ENCODE results near the gene NFYA. TPM values are rescaled to one million over a fixed set of nuclear protein-coding genes. Genes with fewer than 3 reads are reported as not detected.

The NFYA gene
- total and polyA plus RNA-seq, 2 of the 13 experiments (the other 11 are each of a cell fraction or from before 2014, with no cell fraction given), result 16.0 to 22.9 TPM

- TF ChIP-seq, protein P1, sequence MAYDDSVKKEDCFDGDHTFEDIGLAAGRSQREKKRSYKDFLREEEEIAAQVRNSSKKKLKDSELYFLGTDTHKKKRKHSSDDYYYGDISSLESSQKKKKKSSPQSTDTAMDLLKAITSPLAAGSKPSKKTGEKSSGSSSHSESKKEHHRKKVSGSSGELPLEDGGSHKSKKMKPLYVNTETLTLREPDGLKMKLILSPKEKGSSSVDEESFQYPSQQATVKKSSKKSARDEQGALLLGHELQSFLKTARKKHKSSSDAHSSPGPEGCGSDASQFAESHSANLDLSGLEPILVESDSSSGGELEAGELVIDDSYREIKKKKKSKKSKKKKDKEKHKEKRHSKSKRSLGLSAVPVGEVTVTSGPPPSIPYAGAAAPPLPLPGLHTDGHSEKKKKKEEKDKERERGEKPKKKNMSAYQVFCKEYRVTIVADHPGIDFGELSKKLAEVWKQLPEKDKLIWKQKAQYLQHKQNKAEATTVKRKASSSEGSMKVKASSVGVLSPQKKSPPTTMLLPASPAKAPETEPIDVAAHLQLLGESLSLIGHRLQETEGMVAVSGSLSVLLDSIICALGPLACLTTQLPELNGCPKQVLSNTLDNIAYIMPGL (CRISPR knock-in tag; IDR thresholded peaks at IDR 0.05; ENCODE audit: borderline replicate concordance in 1 of 2, low read depth in 1 of 2), result peak in 1 of 2 experiments; percentile 39; a peak in 1 of 4 replicates
- peak; percentile 92 for TF ChIP-seq STAG1 (CRISPR knock-in tag; IDR thresholded peaks at IDR 0.05)
- TF ChIP-seq, protein P2, sequence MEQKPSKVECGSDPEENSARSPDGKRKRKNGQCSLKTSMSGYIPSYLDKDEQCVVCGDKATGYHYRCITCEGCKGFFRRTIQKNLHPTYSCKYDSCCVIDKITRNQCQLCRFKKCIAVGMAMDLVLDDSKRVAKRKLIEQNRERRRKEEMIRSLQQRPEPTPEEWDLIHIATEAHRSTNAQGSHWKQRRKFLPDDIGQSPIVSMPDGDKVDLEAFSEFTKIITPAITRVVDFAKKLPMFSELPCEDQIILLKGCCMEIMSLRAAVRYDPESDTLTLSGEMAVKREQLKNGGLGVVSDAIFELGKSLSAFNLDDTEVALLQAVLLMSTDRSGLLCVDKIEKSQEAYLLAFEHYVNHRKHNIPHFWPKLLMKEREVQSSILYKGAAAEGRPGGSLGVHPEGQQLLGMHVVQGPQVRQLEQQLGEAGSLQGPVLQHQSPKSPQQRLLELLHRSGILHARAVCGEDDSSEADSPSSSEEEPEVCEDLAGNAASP (CRISPR knock-in tag; IDR thresholded peaks at IDR 0.05; ENCODE audit: borderline replicate concordance), result peak; percentile 46; the same call in 1 of the 2 replicates
- TF ChIP-seq KLF11 (CRISPR knock-in tag; IDR thresholded peaks at IDR 0.05), result no peak
- peak; percentile 56 for TF ChIP-seq MAFF (IDR thresholded peaks at IDR 0.05; ENCODE audit: low read depth, low read length)
- 0 out of 2 replicates have a peak, but pooled peaks have one; percentile 64 for TF ChIP-seq SMAD3 (CRISPR knock-in tag; IDR thresholded peaks at IDR 0.05)
- no peak for TF ChIP-seq HOXA9 (CRISPR knock-in tag; IDR thresholded peaks at IDR 0.05; ENCODE audit: borderline replicate concordance)
- TF ChIP-seq, protein P3, sequence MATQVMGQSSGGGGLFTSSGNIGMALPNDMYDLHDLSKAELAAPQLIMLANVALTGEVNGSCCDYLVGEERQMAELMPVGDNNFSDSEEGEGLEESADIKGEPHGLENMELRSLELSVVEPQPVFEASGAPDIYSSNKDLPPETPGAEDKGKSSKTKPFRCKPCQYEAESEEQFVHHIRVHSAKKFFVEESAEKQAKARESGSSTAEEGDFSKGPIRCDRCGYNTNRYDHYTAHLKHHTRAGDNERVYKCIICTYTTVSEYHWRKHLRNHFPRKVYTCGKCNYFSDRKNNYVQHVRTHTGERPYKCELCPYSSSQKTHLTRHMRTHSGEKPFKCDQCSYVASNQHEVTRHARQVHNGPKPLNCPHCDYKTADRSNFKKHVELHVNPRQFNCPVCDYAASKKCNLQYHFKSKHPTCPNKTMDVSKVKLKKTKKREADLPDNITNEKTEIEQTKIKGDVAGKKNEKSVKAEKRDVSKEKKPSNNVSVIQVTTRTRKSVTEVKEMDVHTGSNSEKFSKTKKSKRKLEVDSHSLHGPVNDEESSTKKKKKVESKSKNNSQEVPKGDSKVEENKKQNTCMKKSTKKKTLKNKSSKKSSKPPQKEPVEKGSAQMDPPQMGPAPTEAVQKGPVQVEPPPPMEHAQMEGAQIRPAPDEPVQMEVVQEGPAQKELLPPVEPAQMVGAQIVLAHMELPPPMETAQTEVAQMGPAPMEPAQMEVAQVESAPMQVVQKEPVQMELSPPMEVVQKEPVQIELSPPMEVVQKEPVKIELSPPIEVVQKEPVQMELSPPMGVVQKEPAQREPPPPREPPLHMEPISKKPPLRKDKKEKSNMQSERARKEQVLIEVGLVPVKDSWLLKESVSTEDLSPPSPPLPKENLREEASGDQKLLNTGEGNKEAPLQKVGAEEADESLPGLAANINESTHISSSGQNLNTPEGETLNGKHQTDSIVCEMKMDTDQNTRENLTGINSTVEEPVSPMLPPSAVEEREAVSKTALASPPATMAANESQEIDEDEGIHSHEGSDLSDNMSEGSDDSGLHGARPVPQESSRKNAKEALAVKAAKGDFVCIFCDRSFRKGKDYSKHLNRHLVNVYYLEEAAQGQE (IDR thresholded peaks at IDR 0.05; ENCODE audit: borderline replicate concordance in 1 of 2, low read depth in 1 of 2, low read length in 2 of 2), result no peak
- TF ChIP-seq PRPF4 (IDR thresholded peaks at IDR 0.05; ENCODE audit: low read depth, low read length, poor library complexity, severe bottlenecking), result no peak
- TF ChIP-seq PCBP1 (IDR thresholded peaks at IDR 0.05; ENCODE audit: borderline replicate concordance, low read depth, low read length), result no peak
- TF ChIP-seq MXD1 (CRISPR knock-in tag; IDR thresholded peaks at IDR 0.05), result no peak
- no peak for TF ChIP-seq DNMT1 (CRISPR knock-in tag; IDR thresholded peaks at IDR 0.05)
- peak; percentile 40; the same call in 1 of the 2 replicates for TF ChIP-seq MIER3 (CRISPR knock-in tag; IDR thresholded peaks at IDR 0.05; ENCODE audit: borderline replicate concordance)
- TF ChIP-seq ZNF225 (CRISPR knock-in tag; IDR thresholded peaks at IDR 0.05), result no peak
- peak; percentile 48; the same call in 1 of the 2 replicates for TF ChIP-seq RXRB (CRISPR knock-in tag; IDR thresholded peaks at IDR 0.05; ENCODE audit: borderline replicate concordance)
- no peak for TF ChIP-seq HNRNPH1 (optimal IDR thresholded peaks at IDR 0.05; ENCODE audit: low read depth, low read length)
- no peak for TF ChIP-seq REPIN1 (CRISPR knock-in tag; IDR thresholded peaks at IDR 0.05; ENCODE audit: borderline replicate concordance, low read depth)
- peak; percentile 25; the same call in 1 of the 2 replicates for TF ChIP-seq NCOR1 (IDR thresholded peaks at IDR 0.05; ENCODE audit: borderline replicate concordance, low read length)
- TF ChIP-seq ZNF264 (CRISPR knock-in tag; IDR thresholded peaks at IDR 0.05), result no peak
- TF ChIP-seq USF2 (IDR thresholded peaks at IDR 0.05; ENCODE audit: low read depth, low read length), result no peak
- TF ChIP-seq USF2 (CRISPR knock-in tag; IDR thresholded peaks at IDR 0.05; ENCODE audit: borderline replicate concordance), result no peak
Measured at GRCh38 chr6:41066867-41067304, 5.9 kb upstream of the NFYA start (continued).
